Right lung (tissue), 5 donors: ENCODE results near the gene TSPAN14. TPM values are rescaled to one million over a fixed set of nuclear protein-coding genes. Genes with fewer than 3 reads are reported as not detected.

Experiments
- DNase-seq, 2 donors: peaks; one replicate each; pipeline ENCODE4 v3.0.0-alpha.2; 2013
- polyA plus RNA-seq, 5 donors: library from polyadenylated mRNA; unstranded; fragments of 120-200 nt; gene quantifications; one replicate each; pipeline versions ENCODE4 v1.2.1 to v1.2.3, GENCODE V29; 2013; ENCODE audit warnings: inconsistent platforms in 1 of 5, low replicate concordance in 1 of 5; ENCODE audit not compliant: insufficient read length in 5 of 5, insufficient read depth in 1 of 5

Gene TSPAN14
- polyA plus RNA-seq, 5 donors = 69.4 to 95.1 (median 78.3) TPM

DNA sequence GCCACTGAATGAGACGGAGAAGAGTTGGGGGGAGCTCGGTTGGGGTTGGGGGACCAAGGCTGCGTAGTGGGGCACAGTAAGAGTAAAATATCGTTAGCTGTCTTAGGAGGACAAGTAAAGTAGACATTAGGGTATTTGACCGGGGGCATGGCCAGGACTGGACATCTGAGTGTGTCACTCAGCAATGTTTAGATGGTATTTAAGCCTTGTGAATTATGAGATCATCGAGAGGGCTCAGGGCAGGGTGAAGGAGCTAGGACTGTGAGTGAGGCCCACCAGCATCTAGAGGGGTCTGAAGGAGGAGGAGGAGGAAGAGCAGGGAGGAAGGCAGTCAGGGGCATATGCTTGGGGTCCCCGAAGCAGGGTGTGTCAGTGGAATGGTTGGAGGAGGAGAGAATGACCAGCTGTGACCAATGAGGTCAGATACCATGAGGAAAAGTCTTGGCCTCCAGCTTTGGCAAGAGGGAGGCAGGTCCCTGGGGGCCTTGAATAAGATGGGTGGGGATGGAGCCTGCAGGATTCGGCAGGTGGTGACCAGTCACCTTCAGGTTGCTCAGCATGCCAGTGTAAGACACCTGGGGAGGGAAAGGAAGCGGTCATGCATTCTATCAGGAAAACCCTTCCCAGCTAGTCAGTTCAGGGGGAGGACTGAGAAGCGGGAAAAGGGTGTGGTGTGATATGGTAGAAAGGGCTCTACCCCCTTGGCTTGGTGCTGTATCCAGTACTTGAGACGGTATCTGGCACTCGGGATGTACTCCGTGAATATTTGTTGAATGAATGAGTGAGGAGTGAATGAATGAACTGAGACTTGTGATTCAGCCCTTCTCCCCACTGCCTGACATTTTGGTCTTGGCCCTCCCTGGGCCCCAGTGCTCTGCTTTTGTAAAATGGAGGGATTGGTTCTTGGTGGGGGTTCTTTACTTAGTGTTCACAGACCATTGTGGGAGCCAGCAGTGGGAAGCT lies 48.8 kb downstream of the TSPAN14 start:
- no peak for DNase-seq

DNA sequence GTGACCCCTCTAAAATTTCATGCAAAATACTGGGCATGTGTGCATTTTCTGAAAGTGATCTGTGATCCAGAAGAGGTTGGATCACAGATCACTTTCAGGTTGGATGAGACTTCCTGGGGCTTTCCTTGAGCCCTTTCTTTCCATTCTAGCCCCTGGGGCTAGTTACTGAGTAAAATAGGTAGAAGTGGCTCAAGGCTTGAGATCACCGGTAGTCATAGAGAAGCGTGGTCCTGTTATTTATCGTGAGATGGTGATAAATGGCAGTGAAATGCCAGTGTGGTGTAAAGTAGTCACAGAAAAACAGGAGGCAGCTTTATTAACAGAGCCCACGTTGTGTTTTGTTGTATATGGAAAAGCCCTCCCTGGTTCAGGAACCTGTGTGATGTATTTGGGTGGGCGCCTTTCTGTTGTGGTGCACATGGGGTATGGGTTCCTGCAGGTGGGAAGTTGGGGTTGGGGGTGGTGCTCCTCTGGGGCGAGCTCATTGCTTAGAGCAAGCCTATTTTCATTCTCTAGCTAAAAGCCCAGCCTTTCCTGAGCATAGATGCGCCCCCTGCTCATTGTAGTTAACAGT lies 49.6 kb downstream of the TSPAN14 start:
- no peak for DNase-seq

- DNase-seq = no peak
Observed at GRCh38 chr10:80504158-80504811, 50.2 kb downstream of the TSPAN14 start.

- no peak for DNase-seq
Observed at GRCh38 chr10:80504897-80505465, 50.9 kb downstream of the TSPAN14 start.

GRCh38 chr10:80506189-80506575 lies 52.1 kb downstream of the TSPAN14 start:
- no peak for DNase-seq

DNA sequence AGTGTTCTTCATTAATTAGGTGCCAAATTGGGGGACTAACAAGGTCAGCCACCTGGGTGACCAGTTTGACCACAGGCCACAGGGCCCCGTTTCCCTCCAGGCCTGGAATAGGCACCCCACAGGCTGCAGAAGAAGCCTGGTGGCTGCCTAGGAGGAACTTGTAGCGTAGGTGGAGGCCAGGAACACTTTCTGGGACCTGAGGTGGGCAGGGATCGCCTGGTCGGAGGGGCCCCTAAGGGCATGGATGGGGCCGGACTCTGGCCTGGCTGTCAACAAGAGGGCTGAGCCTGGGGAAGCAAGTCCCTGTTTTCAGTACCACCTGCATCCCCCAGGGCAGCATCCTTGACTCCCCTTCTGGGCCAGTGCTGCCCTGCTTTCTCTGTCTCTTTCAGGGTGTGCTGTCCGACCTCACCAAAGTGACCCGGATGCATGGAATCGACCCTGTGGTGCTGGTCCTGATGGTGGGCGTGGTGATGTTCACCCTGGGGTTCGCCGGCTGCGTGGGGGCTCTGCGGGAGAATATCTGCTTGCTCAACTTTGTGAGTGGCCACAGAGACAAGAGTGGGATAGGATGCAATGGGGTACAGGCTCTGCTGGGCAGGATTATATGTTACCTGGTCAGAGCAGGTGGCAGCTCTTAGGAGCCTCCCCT lies 52.9 kb downstream of the TSPAN14 start:
- DNase-seq = no peak

DNA sequence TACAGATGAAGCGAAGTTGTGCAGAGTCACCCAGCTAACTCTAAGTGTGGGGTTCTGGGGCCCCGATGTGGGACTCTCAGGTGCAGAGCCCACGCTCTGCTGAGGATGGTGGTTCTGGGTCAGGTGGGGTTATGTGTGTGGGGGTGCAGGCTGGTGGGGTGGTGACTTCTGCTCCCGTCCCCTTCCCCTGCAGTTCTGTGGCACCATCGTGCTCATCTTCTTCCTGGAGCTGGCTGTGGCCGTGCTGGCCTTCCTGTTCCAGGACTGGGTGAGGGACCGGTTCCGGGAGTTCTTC lies 54.9 kb downstream of the TSPAN14 start:
- no peak for DNase-seq

DNA sequence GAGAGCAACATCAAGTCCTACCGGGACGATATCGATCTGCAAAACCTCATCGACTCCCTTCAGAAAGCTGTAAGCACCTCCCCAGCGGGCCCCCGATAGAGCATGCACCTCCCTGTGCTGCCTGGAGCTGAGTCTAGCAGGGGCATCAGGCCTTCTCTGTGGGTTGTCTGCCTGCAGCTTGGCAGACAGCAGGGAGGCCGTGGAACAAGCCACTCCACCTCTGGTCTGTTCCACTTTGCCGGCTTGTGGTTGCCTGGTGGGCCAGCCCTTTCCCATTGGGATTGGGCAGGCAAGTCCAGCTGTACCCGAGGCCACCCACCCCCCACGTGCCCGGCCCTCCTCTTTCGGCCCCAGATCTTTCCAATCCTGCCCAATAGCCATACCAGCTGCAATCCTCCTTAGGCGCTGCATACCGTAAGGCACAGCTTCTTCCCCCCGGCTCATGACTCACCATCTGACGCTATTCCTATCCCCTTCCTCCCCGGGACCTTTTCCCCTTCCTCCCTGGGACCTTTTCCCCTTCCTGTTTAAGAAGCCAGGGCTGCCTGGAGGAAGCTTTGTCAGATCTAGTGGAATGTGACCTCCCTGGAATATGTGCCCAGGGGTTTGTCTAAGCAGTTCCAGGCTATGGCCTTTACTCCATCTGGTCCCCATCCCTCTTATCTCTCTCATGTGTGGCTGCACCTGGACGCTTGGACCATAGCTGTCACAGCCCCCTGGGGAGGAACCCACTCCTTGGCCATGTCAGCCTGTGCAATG lies 55.5 kb downstream of the TSPAN14 start:
- no peak for DNase-seq

- DNase-seq = no peak
Observed at GRCh38 chr10:80512031-80512526, 58.0 kb downstream of the TSPAN14 start.

DNA sequence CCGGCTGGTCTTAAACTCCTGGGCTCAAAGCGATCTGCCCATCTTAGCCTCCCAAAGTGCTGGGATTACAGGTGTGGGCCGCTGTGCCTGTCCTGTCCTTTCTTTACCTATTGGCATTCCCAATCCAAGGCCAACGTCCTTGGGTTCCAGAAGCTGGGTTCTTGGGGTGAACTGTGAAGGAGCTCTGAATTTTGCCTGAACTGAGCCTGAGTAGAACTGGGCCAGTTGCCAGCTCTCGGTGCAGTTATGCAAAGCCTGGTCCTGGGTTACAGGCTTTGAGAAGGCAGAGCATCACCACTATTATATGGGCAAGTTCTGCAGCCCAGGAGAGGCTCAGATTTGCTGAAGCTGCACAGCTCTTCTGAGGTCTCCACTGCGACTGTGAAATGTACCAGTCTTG lies 59.0 kb downstream of the TSPAN14 start:
- DNase-seq = no peak

- no peak for DNase-seq
Observed at GRCh38 chr10:80515511-80515910, 61.4 kb downstream of the TSPAN14 start.

DNA sequence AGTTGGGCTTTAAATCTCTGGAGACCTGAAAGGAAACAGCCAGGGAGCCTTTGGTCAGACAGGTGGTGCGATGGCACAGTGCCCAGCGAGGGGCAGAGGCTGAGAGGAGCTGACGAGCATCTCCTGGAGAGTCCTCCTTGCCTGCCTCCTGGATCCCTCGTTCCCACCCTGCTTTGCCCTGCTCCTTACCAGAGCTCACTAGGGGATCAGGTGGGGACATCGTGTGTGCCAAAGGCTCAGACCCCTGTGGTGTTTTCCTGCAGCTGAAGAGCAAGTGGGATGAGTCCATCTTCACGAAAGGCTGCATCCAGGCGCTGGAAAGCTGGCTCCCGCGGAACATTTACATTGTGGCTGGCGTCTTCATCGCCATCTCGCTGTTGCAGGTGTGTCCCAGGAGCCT lies 61.8 kb downstream of the TSPAN14 start:
- DNase-seq = no peak

DNA sequence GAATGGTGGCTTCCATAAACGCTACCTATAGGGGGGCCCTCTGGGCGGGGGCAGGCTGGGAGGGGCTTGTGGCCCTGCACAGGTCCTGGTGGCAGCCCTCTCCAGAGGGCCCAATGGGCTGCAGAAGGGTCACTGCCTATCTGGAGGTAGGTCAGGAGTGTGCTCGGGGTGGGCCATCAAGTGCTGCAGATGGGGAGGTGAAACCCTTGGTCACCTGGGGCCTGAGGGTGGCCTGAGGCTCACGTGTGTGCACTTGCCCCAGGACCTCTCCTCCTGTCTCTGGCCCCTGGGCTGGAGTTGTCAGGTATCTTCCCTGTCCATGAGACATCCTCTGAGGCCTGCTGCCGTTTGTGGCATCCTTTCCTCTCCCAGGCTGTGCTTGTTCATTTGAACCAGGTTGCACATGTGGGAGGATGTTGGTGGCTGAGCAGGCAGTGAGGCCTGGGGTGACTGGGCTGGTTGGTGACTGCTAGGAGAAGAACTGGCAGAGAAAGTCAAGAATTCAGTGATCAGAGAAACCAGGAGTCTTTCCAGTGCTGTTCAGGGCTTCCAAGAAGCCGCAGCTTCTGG lies 62.5 kb downstream of the TSPAN14 start:
- no peak for DNase-seq

DNA sequence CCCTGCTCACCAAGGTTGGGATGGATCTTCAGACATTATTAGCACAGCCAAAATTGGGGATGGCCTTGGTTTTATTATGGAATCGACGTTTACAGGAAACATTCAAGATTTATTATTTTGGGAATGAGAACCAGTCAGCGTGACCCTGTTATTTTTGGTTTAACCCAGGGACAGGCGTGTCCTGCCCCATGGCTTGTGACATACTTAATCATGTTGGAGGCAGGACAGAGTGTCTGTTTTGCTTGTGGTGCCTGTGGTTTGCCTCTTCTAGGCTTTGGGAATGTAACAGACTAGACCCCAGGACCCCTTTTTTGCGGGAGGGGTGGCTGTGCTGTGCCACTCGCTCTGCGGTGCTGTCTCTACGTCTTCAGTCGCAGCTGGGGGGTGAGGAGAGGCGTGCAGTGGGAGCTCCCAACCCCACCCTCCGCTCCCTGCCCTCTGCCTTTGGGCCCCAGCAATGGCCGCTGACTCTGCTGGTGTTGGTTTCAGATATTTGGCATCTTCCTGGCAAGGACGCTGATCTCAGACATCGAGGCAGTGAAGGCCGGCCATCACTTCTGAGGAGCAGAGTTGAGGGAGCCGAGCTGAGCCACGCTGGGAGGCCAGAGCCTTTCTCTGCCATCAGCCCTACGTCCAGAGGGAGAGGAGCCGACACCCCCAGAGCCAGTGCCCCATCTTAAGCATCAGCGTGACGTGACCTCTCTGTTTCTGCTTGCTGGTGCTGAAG lies 63.5 kb downstream of the TSPAN14 start:
- no peak for DNase-seq

- DNase-seq = no peak
Observed at GRCh38 chr10:80518143-80518806, 64.2 kb downstream of the TSPAN14 start.

DNA sequence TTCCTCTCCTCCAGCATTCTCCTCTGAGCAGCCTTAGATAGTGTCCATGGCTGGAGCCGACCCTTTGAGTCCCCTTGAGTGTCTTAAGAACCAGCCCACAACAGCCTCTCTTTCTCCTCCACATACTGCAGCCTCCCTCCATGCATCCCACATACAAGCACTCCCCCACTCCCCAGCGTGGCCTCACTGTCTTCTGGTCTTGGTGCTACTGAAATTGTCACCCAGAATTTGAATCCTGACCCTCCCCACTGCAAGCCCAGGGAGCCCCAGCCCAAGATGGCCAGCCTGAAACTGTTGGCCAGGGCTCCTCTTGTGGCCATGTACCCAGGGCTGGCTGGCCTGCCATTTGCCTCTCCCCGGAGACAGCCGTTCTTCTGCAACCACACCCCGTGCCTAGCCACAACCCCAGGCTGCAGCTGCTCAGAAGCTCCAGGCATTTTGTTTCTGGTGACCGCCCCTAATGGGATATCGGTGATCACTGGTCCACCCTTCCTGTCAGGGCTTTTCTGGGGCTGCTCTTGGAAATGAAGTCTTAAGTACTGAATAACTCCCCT lies 64.8 kb downstream of the TSPAN14 start:
- DNase-seq = no peak

- no peak for DNase-seq
Observed at GRCh38 chr10:80519936-80520650, 66.0 kb downstream of the TSPAN14 start.

GRCh38 chr10:80520661-80521470 lies 66.8 kb downstream of the TSPAN14 start:
- DNase-seq = no peak
